ENCODE results near the gene SYT14.

Gene SYT14

GRCh38 chr1:210132582-210132981, 194.6 kb downstream of the SYT14 start:
- Histone ChIP-seq H4K20me1 (ENCODE audit: insufficient read depth, low read length, poor library complexity, severe bottlenecking) (no peaks in the 10 kb centered on the region), H3K36me3 (ENCODE audit: insufficient read depth, low read length) (no peaks in the 10 kb centered on the region), H3K79me2 (ENCODE audit: insufficient read depth, low read length) (no peaks in the 10 kb centered on the region), H3K9me3 (ENCODE audit: insufficient read depth, low read depth, low read length) (no peaks in the 10 kb centered on the region), H3K9ac (ENCODE audit: low read depth, low read length, poor library complexity, severe bottlenecking) (no peak overlapping the region), H3F3A (ENCODE audit: low read depth) (no peaks in the 10 kb centered on the region), H2AFZ (ENCODE audit: low read length) (no peak overlapping the region), H3K4me2 (ENCODE audit: low read depth, low read length, poor library complexity, severe bottlenecking) (no peak overlapping the region), H3K4me1 (ENCODE audit: insufficient read depth, low read length, poor library complexity, severe bottlenecking) (no peaks in the 10 kb centered on the region), H3K27me3 (ENCODE audit: insufficient read depth, low read length, poor library complexity, severe bottlenecking) (no peaks in the 10 kb centered on the region), H3K4me3 (ENCODE audit: low read length, poor library complexity, severe bottlenecking) (no peak overlapping the region), H3K9me2 (replicated peaks; ENCODE audit: low read depth, low read length) (no peaks in the 10 kb centered on the region)
- TF ChIP-seq EZH2phosphoT487 (IDR thresholded peaks at IDR 0.05; ENCODE audit: borderline replicate concordance), result no peak
- TF ChIP-seq CTCF (conservative IDR thresholded peaks at IDR 0.05; ENCODE audit: low read length), result no peak

- Histone ChIP-seq H2AFZ (ENCODE audit: low read length) (no peak overlapping the region), H3K9me2 (replicated peaks; ENCODE audit: low read depth, low read length) (no peaks in the 10 kb centered on the region), H3K9me3 (ENCODE audit: insufficient read depth, low read depth, low read length) (no peaks in the 10 kb centered on the region), H4K20me1 (ENCODE audit: insufficient read depth, low read length, poor library complexity, severe bottlenecking) (no peaks in the 10 kb centered on the region), H3F3A (ENCODE audit: low read depth) (no peaks in the 10 kb centered on the region), H3K9ac (ENCODE audit: low read depth, low read length, poor library complexity, severe bottlenecking) (no peak overlapping the region), H3K79me2 (ENCODE audit: insufficient read depth, low read length) (no peaks in the 10 kb centered on the region), H3K27me3 (ENCODE audit: insufficient read depth, low read length, poor library complexity, severe bottlenecking) (no peaks in the 10 kb centered on the region), H3K4me2 (ENCODE audit: low read depth, low read length, poor library complexity, severe bottlenecking) (no peak overlapping the region), H3K36me3 (ENCODE audit: insufficient read depth, low read length) (no peaks in the 10 kb centered on the region), H3K4me3 (ENCODE audit: low read length, poor library complexity, severe bottlenecking) (no peak overlapping the region), H3K4me1 (ENCODE audit: insufficient read depth, low read length, poor library complexity, severe bottlenecking) (no peaks in the 10 kb centered on the region)
- no peak for TF ChIP-seq EZH2phosphoT487 (IDR thresholded peaks at IDR 0.05; ENCODE audit: borderline replicate concordance)
- peak; percentile 77 for TF ChIP-seq CTCF (conservative IDR thresholded peaks at IDR 0.05; ENCODE audit: low read length)
These were observed 205.5 kb downstream of the SYT14 start for GRCh38 chr1:210143465-210144062.

- no peaks in the 10 kb centered on the region for H3K79me2 ChIP-seq (ENCODE audit: insufficient read depth, low read length)
- TF ChIP-seq EZH2phosphoT487 (IDR thresholded peaks at IDR 0.05; ENCODE audit: borderline replicate concordance), result no peak
- TF ChIP-seq CTCF (conservative IDR thresholded peaks at IDR 0.05; ENCODE audit: low read length), result no peak
- H3K4me3 ChIP-seq (ENCODE audit: low read length, poor library complexity, severe bottlenecking), result no peak overlapping the region
These were observed 206.7 kb downstream of the SYT14 start for GRCh38 chr1:210144736-210145135.

More at GRCh38 chr1:210144736-210145135, 206.7 kb downstream of the SYT14 start:
- Histone ChIP-seq H3K4me1 (ENCODE audit: insufficient read depth, low read length, poor library complexity, severe bottlenecking) (no peaks in the 10 kb centered on the region), H4K20me1 (ENCODE audit: insufficient read depth, low read length, poor library complexity, severe bottlenecking) (no peaks in the 10 kb centered on the region), H2AFZ (ENCODE audit: low read length) (no peak overlapping the region), H3K36me3 (ENCODE audit: insufficient read depth, low read length) (no peaks in the 10 kb centered on the region), H3K4me2 (ENCODE audit: low read depth, low read length, poor library complexity, severe bottlenecking) (no peak overlapping the region), H3K9ac (ENCODE audit: low read depth, low read length, poor library complexity, severe bottlenecking) (no peak overlapping the region), H3K27me3 (ENCODE audit: insufficient read depth, low read length, poor library complexity, severe bottlenecking) (no peaks in the 10 kb centered on the region), H3F3A (ENCODE audit: low read depth) (no peaks in the 10 kb centered on the region), H3K9me3 (ENCODE audit: insufficient read depth, low read depth, low read length) (no peaks in the 10 kb centered on the region), H3K9me2 (replicated peaks; ENCODE audit: low read depth, low read length) (no peaks in the 10 kb centered on the region)
